GF-D8 (cell line): Measurements from ENCODE around the gene CTXN1.
"Not testable (repeated sequence)": the region's sequence is repeated elsewhere in the genome, so short reads cannot be mapped to it uniquely, and the experiment has no call there.

ENCODE experiments used
- DNase-seq: peaks from one replicate; lab custom pipeline; 2025; lab: John Stamatoyannopoulos, UW

Gene CTXN1

GRCh38 chr19:7900401-7900870 lies 25.5 kb downstream of the CTXN1 start:
- DNase-seq: no peak

- no peak for DNase-seq
Measured at GRCh38 chr19:7899751-7900378, 26.1 kb downstream of the CTXN1 start.

GRCh38 chr19:7898967-7899366 lies 27.0 kb downstream of the CTXN1 start:
- no peak for DNase-seq

- no peak for DNase-seq
Measured at GRCh38 chr19:7897292-7897691, 28.6 kb downstream of the CTXN1 start.

GRCh38 chr19:7895565-7895964 lies 30.4 kb downstream of the CTXN1 start:
- no peak for DNase-seq

GRCh38 chr19:7894612-7895309 lies 31.2 kb downstream of the CTXN1 start:
- DNase-seq: no peak

- not testable (repeated sequence) for DNase-seq
Measured at GRCh38 chr19:7893362-7894101, 32.4 kb downstream of the CTXN1 start.

GRCh38 chr19:7888826-7889217 lies 37.1 kb downstream of the CTXN1 start:
- no peak for DNase-seq

GRCh38 chr19:7888145-7888825 lies 37.6 kb downstream of the CTXN1 start, which contains the start of gene LRRC8E:
Gene LRRC8E (plus strand): TSS chr19:7888510. CDS start chr19:7895604, 7,094 bp downstream.
- no peak for DNase-seq

- DNase-seq: no peak
Measured at GRCh38 chr19:7887408-7888144, 38.4 kb downstream of the CTXN1 start.

- no peak for DNase-seq
Measured at GRCh38 chr19:7885818-7886217, 40.1 kb downstream of the CTXN1 start.

GRCh38 chr19:7883796-7884570 lies 42.0 kb downstream of the CTXN1 start:
- DNase-seq: no peak

- DNase-seq: no peak
Measured at GRCh38 chr19:7883105-7883504, 42.8 kb downstream of the CTXN1 start.

- DNase-seq: no peak
Measured at GRCh38 chr19:7881910-7882309, 44.0 kb downstream of the CTXN1 start.

GRCh38 chr19:7879836-7880235 lies 46.1 kb downstream of the CTXN1 start:
- no peak for DNase-seq

GRCh38 chr19:7879111-7879807 lies 46.7 kb downstream of the CTXN1 start:
- DNase-seq: no peak

- no peak for DNase-seq
Measured at GRCh38 chr19:7877249-7877836, 48.6 kb downstream of the CTXN1 start.

- DNase-seq: no peak
Measured at GRCh38 chr19:7874897-7875273, 51.0 kb downstream of the CTXN1 start.
